Esophagus (tissue), 2 donors: Measurements from ENCODE around the gene ACBD6. TPM values are rescaled to one million over a fixed set of nuclear protein-coding genes. Genes with fewer than 3 reads are reported as not detected.

Experiments used
- H3K27ac ChIP-seq, 2 donors: one replicate each; pipeline ENCODE4 v1.5.1; 2013; ENCODE audit warnings: low read depth in 2 of 2, mild to moderate bottlenecking in 2 of 2, inconsistent platforms in 1 of 2, low read length in 1 of 2, moderate library complexity in 1 of 2
- H3K27me3 ChIP-seq, 2 donors: one replicate each; pipeline ENCODE4 v1.6.1; 2013; ENCODE audit warnings: low read length in 2 of 2, control low read depth in 1 of 2, mild to moderate bottlenecking in 1 of 2; ENCODE audit not compliant: insufficient read depth in 2 of 2, control insufficient read depth in 1 of 2
- H3K36me3 ChIP-seq, 2 donors: one replicate each; pipeline ENCODE4 v1.6.1; 2013; ENCODE audit warnings: low read length in 1 of 2; ENCODE audit not compliant: control insufficient read depth in 2 of 2, insufficient read depth in 2 of 2
- H3K4me1 ChIP-seq, 2 donors: one replicate each; pipeline ENCODE4 v1.6.1; 2013; ENCODE audit warnings: low read length in 1 of 2; ENCODE audit not compliant: control insufficient read depth in 2 of 2, insufficient read depth in 2 of 2
- H3K4me3 ChIP-seq, 2 donors: one replicate each; pipeline ENCODE4 v1.5.1; 2013; ENCODE audit warnings: low read length in 2 of 2, mild to moderate bottlenecking in 2 of 2, low read depth in 1 of 2, moderate library complexity in 1 of 2
- H3K9me3 ChIP-seq, 2 donors: one replicate each; pipeline ENCODE4 v1.6.1; 2013; ENCODE audit warnings: mild to moderate bottlenecking in 2 of 2, low read depth in 1 of 2, low read length in 1 of 2, moderate library complexity in 1 of 2; ENCODE audit not compliant: control insufficient read depth in 2 of 2, insufficient read depth in 1 of 2
- WGBS, 2 donors: extraction: QIAGEN DNeasy Blood & Tissue Kit; methylation state at CpG; one replicate each; pipeline ENCODE4 v1.1.7; 2013; 5-methylcytosine and 5-hydroxymethylcytosine counted together
- polyA plus RNA-seq, 2 donors: library from polyadenylated mRNA; stranded (reverse); fragments of 200-250 nt; gene quantifications; one replicate each; pipeline ENCODE4 v1.2.3, GENCODE V29; 2013
- donor health status: healthy with polysubstance abuse.
- donor health status: Bipolar disorder and iron deficiency.

The ACBD6 gene
- polyA plus RNA-seq, 2 donors = 20.4 to 23.0 TPM

DNA sequence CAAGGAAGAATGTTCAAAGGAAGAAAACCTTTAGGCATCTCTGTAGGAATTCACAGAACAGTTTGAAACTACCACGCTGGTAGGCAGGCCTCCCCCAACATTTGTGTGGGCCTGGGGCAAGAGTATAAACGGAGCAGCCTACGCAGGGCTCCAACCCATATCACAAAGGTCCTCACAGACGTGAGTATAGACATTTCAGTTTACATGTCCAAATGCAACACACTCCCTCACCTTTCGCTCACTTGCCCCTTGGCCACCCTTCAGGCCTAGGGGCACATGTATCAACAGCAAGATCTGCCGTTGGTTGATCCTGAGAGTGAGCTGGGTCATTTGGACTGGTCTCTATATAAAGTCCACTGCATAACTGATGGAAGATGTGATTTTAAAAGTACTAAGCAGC, 133.3 kb downstream of the ACBD6 start:
- Histone ChIP-seq H3K36me3 (no peaks in the 10 kb centered on the region), H3K27me3 (no peaks in the 10 kb centered on the region), H3K9me3 (no peaks in the 10 kb centered on the region), H3K4me3 (no peak overlapping the region), H3K27ac (no peak overlapping the region), H3K4me1 (no peaks in the 10 kb centered on the region)
- 94 to 97% methylated on average over 6 of the region's 6 CpGs for WGBS, 2 donors

DNA sequence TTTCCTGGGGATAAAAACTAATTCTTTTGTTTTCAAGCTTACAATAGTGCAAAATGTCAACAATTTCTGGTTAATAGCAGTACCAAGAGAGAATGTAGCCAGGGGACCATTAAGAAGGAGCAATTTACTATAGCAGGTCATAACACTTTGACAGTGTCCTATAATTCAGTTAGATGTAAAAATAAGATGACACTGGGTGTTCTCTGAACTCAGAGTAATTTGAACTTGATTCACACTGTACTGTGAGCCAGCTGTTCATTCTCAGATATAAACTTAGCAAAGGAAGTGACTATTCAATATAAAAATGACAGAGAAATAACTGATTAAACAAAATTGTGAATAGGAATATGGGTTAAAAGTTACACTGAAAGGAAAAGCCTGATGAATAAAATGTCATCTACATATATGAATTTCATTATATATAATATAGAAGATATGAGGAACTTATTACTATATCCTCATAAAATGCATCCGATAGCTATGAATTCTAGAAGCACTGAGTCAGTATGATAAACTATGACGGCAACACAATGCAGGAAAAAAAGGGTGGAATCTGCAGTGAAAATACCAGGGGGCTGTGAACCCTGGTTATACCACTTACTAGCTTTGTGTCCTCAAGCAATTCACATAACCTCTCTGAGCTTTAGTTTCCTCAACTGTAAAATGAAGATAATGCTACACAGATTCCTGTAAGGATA, 135.9 kb downstream of the ACBD6 start:
- no peak overlapping the region for H3K27ac ChIP-seq
- H3K4me1 ChIP-seq = no peaks in the 10 kb centered on the region
- no peaks in the 10 kb centered on the region for H3K27me3 ChIP-seq
- H3K9me3 ChIP-seq = no peaks in the 10 kb centered on the region
- WGBS, 2 donors = 92 to 95% methylated on average over 2 of the region's 2 CpGs
- no peaks in the 10 kb centered on the region for H3K36me3 ChIP-seq
- no peak overlapping the region for H3K4me3 ChIP-seq

GRCh38 chr1:180365039-180365438, 137.3 kb downstream of the ACBD6 start:
- 79 to 87% methylated on average over 3 of the region's 3 CpGs for WGBS, 2 donors
- H3K27me3 ChIP-seq = no peaks in the 10 kb centered on the region
- no peaks in the 10 kb centered on the region for H3K9me3 ChIP-seq
- no peak overlapping the region for H3K4me3 ChIP-seq
- H3K36me3 ChIP-seq = no peaks in the 10 kb centered on the region
- no peaks in the 10 kb centered on the region for H3K4me1 ChIP-seq
- H3K27ac ChIP-seq = no peak overlapping the region

DNA sequence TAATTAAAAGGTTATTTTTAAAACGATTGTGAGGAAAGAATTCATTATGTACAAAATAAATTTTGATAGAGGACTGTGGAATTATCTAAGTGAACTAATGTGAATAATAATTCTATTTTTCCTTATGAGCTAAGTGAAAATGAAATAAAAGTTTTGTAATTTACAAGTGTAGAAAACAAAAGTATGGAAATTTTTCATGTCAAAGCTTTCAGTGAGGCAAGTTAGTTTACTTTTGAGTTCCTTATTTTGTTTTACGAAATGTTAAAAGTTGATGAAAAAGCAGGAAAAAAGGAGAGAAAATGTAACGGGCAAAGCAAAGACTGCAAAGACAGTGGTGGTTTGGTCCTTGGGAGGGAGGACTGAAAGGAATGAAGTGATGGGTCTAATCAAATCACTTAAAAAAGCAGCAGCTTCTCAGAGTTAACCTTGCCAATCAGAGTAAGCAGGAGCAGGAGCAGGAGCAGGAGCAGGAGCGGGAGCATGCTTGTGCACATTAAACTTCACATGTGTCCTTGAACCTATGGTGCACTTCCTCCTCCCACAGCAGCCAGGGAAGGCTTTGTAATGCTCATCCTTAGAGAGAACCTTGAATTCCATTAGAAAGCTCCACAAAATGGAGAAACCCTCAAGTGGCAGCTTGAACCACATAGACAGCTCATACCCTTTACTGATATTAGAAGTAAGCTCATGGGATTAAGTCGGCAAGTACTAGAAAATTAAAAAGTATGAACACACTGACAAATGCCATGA, 139.0 kb downstream of the ACBD6 start:
- WGBS, 2 donors = 91 to 94% methylated on average over 5 of the region's 5 CpGs
- no peaks in the 10 kb centered on the region for H3K27me3 ChIP-seq
- H3K4me3 ChIP-seq = no peak overlapping the region
- H3K4me1 ChIP-seq = no peaks in the 10 kb centered on the region
- no peak overlapping the region for H3K27ac ChIP-seq
- H3K9me3 ChIP-seq = no peaks in the 10 kb centered on the region
- H3K36me3 ChIP-seq = no peaks in the 10 kb centered on the region

DNA sequence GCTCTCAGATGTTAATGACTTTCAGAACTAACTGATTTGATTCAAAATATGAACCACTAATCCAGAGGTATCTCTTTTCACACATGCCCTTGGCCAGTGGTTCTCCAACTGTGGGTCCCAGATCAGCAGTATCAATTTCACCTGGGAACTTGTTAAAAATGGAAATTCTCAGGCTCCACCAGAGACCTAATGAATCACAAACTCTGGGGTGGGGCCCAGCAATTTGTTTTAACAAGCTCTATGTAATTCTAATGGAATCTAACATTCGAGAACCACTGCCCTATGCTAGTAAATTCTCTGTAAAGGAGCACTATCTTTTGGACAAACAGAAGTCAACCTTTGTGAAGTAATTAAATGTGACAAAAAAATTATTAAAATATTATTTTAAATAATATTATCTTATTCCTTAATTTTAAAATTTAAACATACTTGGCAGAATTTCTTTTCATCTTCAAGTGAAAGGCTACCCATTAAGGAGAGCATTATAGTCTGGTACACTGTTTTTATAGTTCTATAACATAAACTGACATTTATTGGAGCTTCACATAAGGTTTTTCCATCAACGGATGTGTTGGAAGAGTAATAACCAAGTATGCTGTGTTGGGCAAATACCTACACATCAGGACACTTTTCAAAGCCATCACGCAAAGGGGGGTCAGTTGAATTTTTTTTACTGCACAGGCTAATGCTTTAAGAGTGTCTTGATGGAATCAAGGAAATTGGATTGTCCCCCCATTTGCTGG, 141.9 kb downstream of the ACBD6 start:
- H3K4me1 ChIP-seq = no peaks in the 10 kb centered on the region
- H3K36me3 ChIP-seq = no peaks in the 10 kb centered on the region
- H3K27ac ChIP-seq = no peak overlapping the region
- WGBS, 2 donors = 86 to 89% methylated on average over 3 of the region's 3 CpGs
- no peaks in the 10 kb centered on the region for H3K9me3 ChIP-seq
- H3K27me3 ChIP-seq = no peaks in the 10 kb centered on the region
- H3K4me3 ChIP-seq = no peak overlapping the region

DNA sequence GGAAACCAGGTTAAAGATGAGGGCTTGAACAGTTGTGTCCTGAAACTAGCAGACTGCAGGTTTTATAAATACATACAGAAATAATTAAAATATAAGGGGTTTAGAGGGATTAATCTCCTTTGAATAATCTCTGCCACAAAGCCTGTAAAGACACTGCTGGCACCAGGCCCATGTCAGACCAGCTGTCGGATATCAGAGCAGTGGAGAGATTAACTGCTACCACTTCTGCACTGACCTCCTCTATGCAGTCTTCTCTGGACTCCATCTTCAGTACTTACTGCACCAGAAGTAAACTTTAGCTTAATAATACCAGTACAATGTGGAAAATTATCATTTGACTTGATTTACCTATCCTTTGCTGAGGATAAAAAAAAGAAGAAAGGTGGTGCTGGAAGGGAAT, 143.7 kb downstream of the ACBD6 start:
- Histone ChIP-seq H3K4me1 (no peaks in the 10 kb centered on the region), H3K36me3 (no peaks in the 10 kb centered on the region), H3K27me3 (no peaks in the 10 kb centered on the region), H3K27ac (no peak overlapping the region), H3K9me3 (no peaks in the 10 kb centered on the region), H3K4me3 (no peak overlapping the region)
- 37 to 42% methylated on average over 1 of the region's 1 CpG for WGBS, 2 donors

GRCh38 chr1:180353945-180354344, 148.4 kb downstream of the ACBD6 start:
- no peak overlapping the region for H3K4me3 ChIP-seq
- no peaks in the 10 kb centered on the region for H3K4me1 ChIP-seq
- H3K27me3 ChIP-seq = no peaks in the 10 kb centered on the region
- H3K27ac ChIP-seq = no peak overlapping the region
- no peaks in the 10 kb centered on the region for H3K9me3 ChIP-seq
- WGBS, 2 donors = 88 to 92% methylated on average over 2 of the region's 2 CpGs
- H3K36me3 ChIP-seq = no peaks in the 10 kb centered on the region

DNA sequence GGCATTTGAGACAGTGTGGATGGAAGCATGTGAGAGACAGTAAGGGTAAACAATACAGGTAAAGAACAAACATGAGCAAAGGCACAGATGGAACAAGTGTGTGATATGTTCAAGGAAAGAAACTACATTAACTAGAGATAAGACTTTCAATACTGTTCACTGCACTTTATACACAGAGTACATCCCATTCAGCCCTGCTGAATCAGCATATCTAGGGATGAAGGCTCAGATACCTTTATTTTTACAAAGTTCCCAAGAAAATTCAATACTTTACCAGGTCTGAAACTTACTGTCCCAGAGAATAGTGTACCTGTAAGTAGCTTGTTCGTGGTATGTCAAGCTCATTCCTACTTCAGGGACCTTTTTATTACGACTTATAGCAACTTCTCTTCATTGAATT, 149.8 kb downstream of the ACBD6 start:
- 96 to 97% methylated on average over 2 of the region's 2 CpGs for WGBS, 2 donors
- H3K4me1 ChIP-seq = no peaks in the 10 kb centered on the region
- no peaks in the 10 kb centered on the region for H3K9me3 ChIP-seq
- no peaks in the 10 kb centered on the region for H3K27me3 ChIP-seq
- no peak overlapping the region for H3K4me3 ChIP-seq
- no peak overlapping the region for H3K27ac ChIP-seq
- H3K36me3 ChIP-seq = no peaks in the 10 kb centered on the region

GRCh38 chr1:180352021-180352420, 150.4 kb downstream of the ACBD6 start:
- Histone ChIP-seq H3K4me3 (no peak overlapping the region), H3K27me3 (no peaks in the 10 kb centered on the region), H3K36me3 (no peaks in the 10 kb centered on the region), H3K27ac (no peak overlapping the region), H3K4me1 (no peaks in the 10 kb centered on the region), H3K9me3 (no peaks in the 10 kb centered on the region)
- WGBS, 2 donors = 89 to 91% methylated on average over 4 of the region's 4 CpGs
